ENCODE data around the gene HMG20A. TPM values are rescaled to one million over a fixed set of nuclear protein-coding genes. Genes with fewer than 3 reads are reported as not detected.

The HMG20A gene
- total RNA-seq, 4 donors from 2014 or later = 33.1 to 48.7 (median 40.5) TPM

- intact Hi-C loops (cut with DNase I) = no loop called here
- Histone ChIP-seq H3K9me3 (no peaks in the 10 kb centered on the region), H3K27ac (no peak overlapping the region), H3K27me3 (no peaks in the 10 kb centered on the region), H3K4me3 (replicated peaks in 1 of 3) (no peak overlapping the region), H3K4me1 (peaks cover 3% of the 10 kb centered on the region in 2 donors), H3K36me3 (no peaks in the 10 kb centered on the region)
- 88 to 100% methylated on average over 2 of the region's 2 CpGs for WGBS, 2 donors
- TF ChIP-seq POLR2A (IDR thresholded peaks at IDR 0.05) = no peak
- TF ChIP-seq, protein P1, sequence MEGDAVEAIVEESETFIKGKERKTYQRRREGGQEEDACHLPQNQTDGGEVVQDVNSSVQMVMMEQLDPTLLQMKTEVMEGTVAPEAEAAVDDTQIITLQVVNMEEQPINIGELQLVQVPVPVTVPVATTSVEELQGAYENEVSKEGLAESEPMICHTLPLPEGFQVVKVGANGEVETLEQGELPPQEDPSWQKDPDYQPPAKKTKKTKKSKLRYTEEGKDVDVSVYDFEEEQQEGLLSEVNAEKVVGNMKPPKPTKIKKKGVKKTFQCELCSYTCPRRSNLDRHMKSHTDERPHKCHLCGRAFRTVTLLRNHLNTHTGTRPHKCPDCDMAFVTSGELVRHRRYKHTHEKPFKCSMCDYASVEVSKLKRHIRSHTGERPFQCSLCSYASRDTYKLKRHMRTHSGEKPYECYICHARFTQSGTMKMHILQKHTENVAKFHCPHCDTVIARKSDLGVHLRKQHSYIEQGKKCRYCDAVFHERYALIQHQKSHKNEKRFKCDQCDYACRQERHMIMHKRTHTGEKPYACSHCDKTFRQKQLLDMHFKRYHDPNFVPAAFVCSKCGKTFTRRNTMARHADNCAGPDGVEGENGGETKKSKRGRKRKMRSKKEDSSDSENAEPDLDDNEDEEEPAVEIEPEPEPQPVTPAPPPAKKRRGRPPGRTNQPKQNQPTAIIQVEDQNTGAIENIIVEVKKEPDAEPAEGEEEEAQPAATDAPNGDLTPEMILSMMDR (IDR thresholded peaks at IDR 0.05) = no peak
- no peak for DNase-seq
Measured at GRCh38 chr15:77515613-77516012, 94.9 kb downstream of the HMG20A start.

DNA sequence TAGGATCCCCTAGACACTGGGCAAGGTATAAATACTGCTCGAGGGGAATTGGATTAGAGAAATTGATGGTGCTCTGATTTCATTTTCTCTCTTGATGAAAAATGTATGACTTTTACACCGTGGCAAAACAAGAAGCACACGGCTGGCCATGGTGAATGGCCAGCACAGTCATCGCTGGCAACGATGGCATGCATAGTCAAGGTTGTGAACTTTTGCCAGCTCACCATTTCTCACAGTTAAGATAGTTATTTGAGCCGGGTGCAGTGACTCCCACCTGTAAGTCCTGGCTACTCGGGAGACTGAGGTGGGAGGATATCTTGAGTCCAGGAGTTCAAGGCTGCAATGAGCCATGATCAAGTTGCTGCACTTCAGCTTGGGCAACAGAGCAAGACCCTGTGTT, 95.4 kb downstream of the HMG20A start:
- Histone ChIP-seq H3K27ac (no peak overlapping the region), H3K9me3 (no peaks in the 10 kb centered on the region), H3K27me3 (no peaks in the 10 kb centered on the region), H3K36me3 (no peaks in the 10 kb centered on the region), H3K4me3 (replicated peaks in 1 of 3) (no peak overlapping the region), H3K4me1 (no peaks in the 10 kb centered on the region)
- WGBS, 2 donors = 91 to 93% methylated on average over 7 of the region's 7 CpGs
- no peak for TF ChIP-seq POLR2A (IDR thresholded peaks at IDR 0.05)
- TF ChIP-seq, protein P1 (IDR thresholded peaks at IDR 0.05) = no peak
- intact Hi-C loops (cut with DNase I) = no loop called here
- no peak for DNase-seq

GRCh38 chr15:77516786-77517185, 96.1 kb downstream of the HMG20A start:
- Histone ChIP-seq H3K4me3 (replicated peaks in 1 of 3) (no peak overlapping the region), H3K9me3 (no peaks in the 10 kb centered on the region), H3K4me1 (no peaks in the 10 kb centered on the region), H3K27ac (no peak overlapping the region), H3K27me3 (no peaks in the 10 kb centered on the region), H3K36me3 (no peaks in the 10 kb centered on the region)
- no peak for TF ChIP-seq POLR2A (IDR thresholded peaks at IDR 0.05)
- 94 to 96% methylated on average over 12 of the region's 12 CpGs for WGBS, 2 donors
- intact Hi-C loops (cut with DNase I) = no loop called here
- no peak for DNase-seq

DNA sequence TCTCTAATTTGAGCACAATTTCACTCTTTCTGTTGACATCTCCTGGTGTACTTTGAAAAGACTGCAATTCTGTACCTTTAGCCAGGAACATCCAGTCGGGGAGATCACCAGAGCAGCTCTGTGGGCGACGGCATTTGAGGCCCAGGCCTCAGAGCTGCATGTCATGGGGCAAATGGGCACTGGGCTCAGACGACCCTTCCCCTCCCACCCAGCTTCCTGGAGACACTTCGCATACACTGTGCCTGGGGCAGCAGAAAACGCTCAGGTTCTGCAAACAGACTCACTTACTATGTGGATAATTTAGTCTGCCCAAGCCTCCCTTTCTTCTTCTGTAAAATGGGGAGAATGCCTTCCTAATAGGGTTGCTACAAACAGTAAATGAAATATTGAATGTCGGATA, 96.9 kb downstream of the HMG20A start:
- Histone ChIP-seq H3K27me3 (no peaks in the 10 kb centered on the region), H3K36me3 (no peaks in the 10 kb centered on the region), H3K27ac (no peak overlapping the region), H3K4me1 (no peaks in the 10 kb centered on the region), H3K4me3 (replicated peaks in 1 of 3) (no peak overlapping the region), H3K9me3 (no peaks in the 10 kb centered on the region)
- intact Hi-C loops (cut with DNase I) = no loop called here
- no peak for DNase-seq
- TF ChIP-seq, protein P1 (IDR thresholded peaks at IDR 0.05) = no peak
- no peak for TF ChIP-seq POLR2A (IDR thresholded peaks at IDR 0.05)
- WGBS, 2 donors = 89% methylated on average over 7 of the region's 7 CpGs

GRCh38 chr15:77518458-77518857, 97.8 kb downstream of the HMG20A start:
- WGBS, 2 donors = 89 to 96% methylated on average over 6 of the region's 6 CpGs
- intact Hi-C loops (cut with DNase I) = no loop called here
- Histone ChIP-seq H3K27me3 (no peaks in the 10 kb centered on the region), H3K4me3 (replicated peaks in 1 of 3) (no peak overlapping the region), H3K9me3 (no peaks in the 10 kb centered on the region), H3K27ac (no peak overlapping the region), H3K4me1 (no peaks in the 10 kb centered on the region), H3K36me3 (no peaks in the 10 kb centered on the region)
- no peak for DNase-seq
- TF ChIP-seq, protein P1 (IDR thresholded peaks at IDR 0.05) = no peak
- no peak for TF ChIP-seq POLR2A (IDR thresholded peaks at IDR 0.05)

DNA sequence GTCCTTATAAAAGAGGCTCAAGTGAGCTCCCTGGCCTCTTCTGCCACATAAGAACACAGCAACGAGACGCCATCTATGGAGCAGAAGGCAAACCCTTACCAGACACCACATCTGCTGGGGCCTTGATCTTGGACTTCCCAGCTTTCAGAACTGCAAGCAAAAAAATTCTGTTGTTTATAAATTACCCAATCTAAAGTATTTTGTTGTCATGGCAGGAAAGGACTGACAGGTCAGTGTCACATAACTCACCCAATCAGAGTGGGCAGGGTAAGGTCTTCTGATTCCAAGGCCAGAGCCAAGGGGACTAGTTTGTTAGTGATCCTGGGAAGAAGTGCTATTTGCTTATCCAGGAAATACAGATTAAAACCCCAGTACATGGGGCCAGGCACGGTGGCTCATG, 98.9 kb downstream of the HMG20A start:
- WGBS, 2 donors = 78 to 87% methylated on average over 3 of the region's 3 CpGs
- TF ChIP-seq, protein P1 (IDR thresholded peaks at IDR 0.05) = no peak
- TF ChIP-seq POLR2A (IDR thresholded peaks at IDR 0.05) = no peak

More for the DNA sequence above, 98.9 kb downstream of the HMG20A start:
- intact Hi-C loops (cut with DNase I) = no loop called here
- Histone ChIP-seq H3K27ac (no peak overlapping the region), H3K27me3 (no peaks in the 10 kb centered on the region), H3K4me1 (no peaks in the 10 kb centered on the region), H3K36me3 (no peaks in the 10 kb centered on the region), H3K9me3 (no peaks in the 10 kb centered on the region), H3K4me3 (replicated peaks in 1 of 3) (no peak overlapping the region)
- DNase-seq = no peak

All from thyroid gland (tissue), 4 donors.